Mononuclear cell (primary cell): ENCODE data around the gene DDB1. TPM values are rescaled to one million over a fixed set of nuclear protein-coding genes. Genes with fewer than 3 reads are reported as not detected.
A peak's percentile ranks its signal among the peaks of the same experiment; 100 is the strongest.

Experiments used
- H3K27me3 ChIP-seq: 2 replicates; pipeline ENCODE4 v1.6.0; 2011; ENCODE audit warnings: low read length, control low read depth; ENCODE audit not compliant: insufficient read depth
- H3K4me1 ChIP-seq: 2 replicates; pipeline ENCODE4 v1.5.1; 2011; ENCODE audit warnings: mild to moderate bottlenecking, low read length, control low read depth; ENCODE audit not compliant: insufficient read depth
- H3K4me3 ChIP-seq: 2 replicates; pipeline ENCODE4 v1.5.1; 2011; ENCODE audit warnings: mild to moderate bottlenecking, low read length, moderate library complexity
- H3K9me3 ChIP-seq: 2 replicates; pipeline ENCODE4 v1.5.1; 2011; ENCODE audit warnings: low read depth, mild to moderate bottlenecking, control low read depth, low read length
- total RNA-seq: library from RNA; depleted of rRNA; stranded (reverse); fragments of >200 nt; gene quantifications from one replicate; pipeline ENCODE4 v1.2.3, GENCODE V29; 2012

DDB1 gene
- 89.8 TPM for total RNA-seq

- Histone ChIP-seq H3K4me3 (peak within 1 kb of the TSS; percentile 94), H3K9me3 (no peaks in the 10 kb centered on the region), H3K4me1 (peaks cover 33% of the 10 kb centered on the region), H3K27me3 (no peaks in the 10 kb centered on the region)
These were observed at the start of gene DDB1, which contains the start of gene TKFC for GRCh38 chr11:61332797-61333549. Gene DDB1 (minus strand): TSS chr11:61333105. CDS start chr11:61332968, 137 bp downstream. Gene TKFC (plus strand): TSS chr11:61333228. CDS start chr11:61334729, 1,501 bp downstream.

GRCh38 chr11:61380884-61381283 lies 48.0 kb upstream of the DDB1 start:
- no peaks in the 10 kb centered on the region for H3K27me3 ChIP-seq
- no peaks in the 10 kb centered on the region for H3K9me3 ChIP-seq
- H3K4me1 ChIP-seq, result peaks cover 23% of the 10 kb centered on the region
- H3K4me3 ChIP-seq, result no peak overlapping the region

GRCh38 chr11:61378713-61379313 lies 45.9 kb upstream of the DDB1 start:
- peaks cover 23% of the 10 kb centered on the region for H3K4me1 ChIP-seq
- H3K27me3 ChIP-seq, result no peaks in the 10 kb centered on the region
- no peak overlapping the region for H3K4me3 ChIP-seq
- no peaks in the 10 kb centered on the region for H3K9me3 ChIP-seq

DNA sequence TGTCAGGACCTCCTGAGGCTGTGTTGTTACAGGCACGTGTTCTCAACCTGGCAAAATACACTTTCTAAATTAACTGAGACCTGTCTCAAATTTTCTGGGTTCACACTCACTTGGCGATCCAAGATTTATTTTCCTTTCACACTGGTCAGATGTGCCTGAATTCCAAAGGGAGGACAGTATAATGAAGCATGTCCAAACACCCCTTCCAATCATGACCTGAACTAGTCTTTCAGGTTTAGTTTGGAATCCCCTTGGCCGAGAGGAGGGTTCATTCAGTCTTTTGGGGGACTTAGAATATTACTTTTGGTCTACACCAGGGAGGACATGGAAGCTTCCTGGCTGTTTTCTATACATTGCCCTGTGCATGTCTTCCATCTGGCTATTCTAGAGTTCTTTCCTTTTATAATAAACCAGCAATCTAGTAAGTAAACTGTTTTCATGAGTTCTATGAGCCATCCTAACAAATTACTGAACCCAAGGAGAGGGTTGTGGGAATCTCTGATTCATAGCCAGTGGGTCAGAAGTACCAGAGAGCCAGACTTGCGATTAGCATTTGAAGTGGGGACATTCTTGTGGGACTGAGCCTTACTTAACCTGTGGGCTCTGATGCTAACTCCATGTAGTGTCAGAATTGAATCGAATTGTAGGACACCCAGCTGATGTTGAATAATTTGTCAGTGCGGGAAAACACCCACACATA lies 44.7 kb upstream of the DDB1 start:
- no peaks in the 10 kb centered on the region for H3K27me3 ChIP-seq

GRCh38 chr11:61375761-61376108 lies 42.8 kb upstream of the DDB1 start:
- no peaks in the 10 kb centered on the region for H3K9me3 ChIP-seq
- peaks cover 17% of the 10 kb centered on the region for H3K4me1 ChIP-seq
- no peaks in the 10 kb centered on the region for H3K27me3 ChIP-seq
- no peak overlapping the region for H3K4me3 ChIP-seq

More for the DNA sequence above, 44.7 kb upstream of the DDB1 start:
- Histone ChIP-seq H3K4me1 (peaks cover 23% of the 10 kb centered on the region), H3K4me3 (no peak overlapping the region), H3K9me3 (no peaks in the 10 kb centered on the region)

DNA sequence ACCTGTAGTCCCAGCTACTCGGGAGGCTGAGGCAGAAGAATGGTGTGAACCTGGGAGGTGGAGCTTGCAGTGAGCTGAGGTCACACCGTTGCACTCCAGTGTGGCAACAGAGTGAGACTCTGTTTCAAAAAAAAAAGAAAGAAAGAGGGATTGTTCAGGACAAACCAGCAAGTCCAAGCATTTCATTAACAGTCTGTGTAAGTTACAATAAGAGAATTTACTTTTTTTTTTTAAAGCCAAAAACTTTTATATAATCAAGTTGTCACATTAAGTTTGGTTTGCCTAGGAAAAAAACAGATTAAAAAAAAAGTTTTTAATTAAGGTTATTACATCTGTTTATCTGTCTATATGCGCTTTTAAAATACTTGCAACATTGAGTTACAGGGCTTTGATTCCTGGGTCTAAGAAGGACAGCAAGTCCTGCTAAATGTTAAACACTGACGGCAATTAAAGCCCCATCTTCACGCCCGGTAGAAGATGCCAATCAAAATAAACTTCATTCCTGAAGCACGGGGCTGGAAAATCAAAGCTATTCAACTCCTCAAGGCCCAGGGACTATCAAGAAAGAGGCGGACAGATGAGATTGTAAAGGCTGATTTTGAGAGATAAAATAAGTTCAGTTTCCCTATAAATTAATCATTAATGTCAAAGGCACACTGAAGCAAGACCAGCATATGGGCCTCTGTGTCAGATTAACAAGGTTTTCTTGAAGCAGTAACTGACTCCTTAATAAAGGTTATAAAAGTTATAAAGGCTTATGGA lies 39.9 kb upstream of the DDB1 start:
- H3K27me3 ChIP-seq, result no peaks in the 10 kb centered on the region
- H3K4me1 ChIP-seq, result peaks cover 1% of the 10 kb centered on the region
- no peak overlapping the region for H3K4me3 ChIP-seq
- H3K9me3 ChIP-seq, result no peaks in the 10 kb centered on the region

GRCh38 chr11:61370349-61371005 lies 37.6 kb upstream of the DDB1 start:
- H3K27me3 ChIP-seq, result no peaks in the 10 kb centered on the region
- H3K9me3 ChIP-seq, result no peaks in the 10 kb centered on the region
- no peaks in the 10 kb centered on the region for H3K4me1 ChIP-seq
- H3K4me3 ChIP-seq, result no peak overlapping the region

DNA sequence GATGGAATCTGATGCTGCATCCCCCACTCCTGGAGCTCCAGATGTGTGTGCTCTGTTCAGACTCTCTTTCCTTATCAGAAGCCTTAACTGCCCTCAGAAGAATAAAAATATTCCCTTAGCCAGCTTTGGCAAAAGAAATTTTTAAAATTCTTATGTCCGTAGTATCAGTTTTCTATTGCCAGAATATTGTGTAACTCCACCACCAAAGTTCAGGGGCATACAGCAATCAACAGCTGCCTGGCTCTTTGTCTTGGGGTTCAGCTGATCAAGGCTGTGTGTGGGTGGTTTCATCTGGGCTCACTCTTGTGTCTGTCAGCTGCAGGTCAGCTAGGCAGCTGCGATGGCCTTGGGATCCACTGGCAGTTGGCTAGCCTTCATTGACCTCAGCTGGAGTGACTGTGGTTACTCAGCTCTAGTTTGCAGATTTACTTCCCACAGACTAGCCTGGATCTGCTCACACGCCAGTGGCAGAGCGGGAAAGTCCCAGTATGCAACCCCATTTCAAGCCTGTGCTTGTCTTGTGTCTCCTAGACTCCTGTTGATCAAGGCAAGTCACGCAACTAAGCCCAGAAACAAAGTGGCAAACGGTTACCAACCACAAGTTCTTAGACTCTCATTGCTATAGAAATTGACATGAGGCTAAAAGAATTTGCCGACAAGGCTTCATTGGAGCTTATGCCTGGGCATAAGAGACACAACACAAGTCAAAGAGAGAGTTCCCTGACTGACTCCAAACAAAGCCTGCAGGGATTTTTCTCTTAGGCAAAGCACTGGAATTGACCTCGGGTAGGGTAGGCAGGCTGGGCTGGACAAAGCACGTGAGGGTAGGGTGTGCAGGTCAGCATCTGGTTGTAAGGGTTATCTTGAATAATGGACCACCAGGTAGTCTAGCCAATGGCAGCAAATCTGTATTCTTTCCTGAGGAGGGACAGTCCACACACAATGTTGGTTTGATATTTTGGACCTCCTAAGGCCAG lies 36.8 kb upstream of the DDB1 start:
- H3K9me3 ChIP-seq, result no peaks in the 10 kb centered on the region
- no peaks in the 10 kb centered on the region for H3K4me1 ChIP-seq
- no peaks in the 10 kb centered on the region for H3K27me3 ChIP-seq
- H3K4me3 ChIP-seq, result no peak overlapping the region

GRCh38 chr11:61368646-61369045 lies 35.7 kb upstream of the DDB1 start:
- Histone ChIP-seq H3K4me1 (peaks cover 4% of the 10 kb centered on the region), H3K4me3 (no peak overlapping the region), H3K27me3 (no peaks in the 10 kb centered on the region), H3K9me3 (no peaks in the 10 kb centered on the region)

GRCh38 chr11:61367406-61367805 lies 34.5 kb upstream of the DDB1 start:
- H3K4me3 ChIP-seq, result no peak overlapping the region
- H3K4me1 ChIP-seq, result peaks cover 16% of the 10 kb centered on the region
- H3K27me3 ChIP-seq, result no peaks in the 10 kb centered on the region
- H3K9me3 ChIP-seq, result no peaks in the 10 kb centered on the region

- Histone ChIP-seq H3K4me3 (no peak overlapping the region), H3K4me1 (peaks cover 39% of the 10 kb centered on the region), H3K9me3 (no peaks in the 10 kb centered on the region)
These were observed 31.2 kb upstream of the DDB1 start for GRCh38 chr11:61364012-61364675.

DNA sequence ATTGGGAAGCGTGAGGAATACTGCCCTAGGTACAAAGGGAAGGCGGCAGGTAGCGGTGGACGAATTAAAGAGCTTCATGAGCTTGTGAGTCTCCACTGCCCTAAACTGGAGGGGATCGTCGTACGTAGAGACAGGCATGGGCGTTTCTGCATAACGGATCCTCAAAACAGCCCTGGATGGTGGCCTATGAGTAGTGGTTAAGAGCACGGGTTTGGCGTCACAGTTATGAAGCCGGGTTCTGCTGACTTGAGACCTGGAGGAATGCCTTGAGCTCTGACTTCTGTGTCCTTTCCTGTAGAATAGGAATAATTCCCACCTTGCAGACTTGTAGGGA lies 29.6 kb upstream of the DDB1 start:
- no peaks in the 10 kb centered on the region for H3K9me3 ChIP-seq
- peak overlapping the region; percentile 93 for H3K4me3 ChIP-seq
- H3K4me1 ChIP-seq, result peaks cover 56% of the 10 kb centered on the region
- no peaks in the 10 kb centered on the region for H3K27me3 ChIP-seq

More at GRCh38 chr11:61364012-61364675, 31.2 kb upstream of the DDB1 start:
- H3K27me3 ChIP-seq, result no peaks in the 10 kb centered on the region
